ENCODE results near the gene UBXN11. TPM values are rescaled to one million over a fixed set of nuclear protein-coding genes. Genes with fewer than 3 reads are reported as not detected.
A peak's percentile ranks its signal among the peaks of the same experiment; 100 is the strongest.

UBXN11 gene
- total and polyA plus RNA-seq, 2 of the 13 experiments (the other 11 are each of a cell fraction or from before 2014, with no cell fraction given), result 9.3 to 10.4 TPM

DNA sequence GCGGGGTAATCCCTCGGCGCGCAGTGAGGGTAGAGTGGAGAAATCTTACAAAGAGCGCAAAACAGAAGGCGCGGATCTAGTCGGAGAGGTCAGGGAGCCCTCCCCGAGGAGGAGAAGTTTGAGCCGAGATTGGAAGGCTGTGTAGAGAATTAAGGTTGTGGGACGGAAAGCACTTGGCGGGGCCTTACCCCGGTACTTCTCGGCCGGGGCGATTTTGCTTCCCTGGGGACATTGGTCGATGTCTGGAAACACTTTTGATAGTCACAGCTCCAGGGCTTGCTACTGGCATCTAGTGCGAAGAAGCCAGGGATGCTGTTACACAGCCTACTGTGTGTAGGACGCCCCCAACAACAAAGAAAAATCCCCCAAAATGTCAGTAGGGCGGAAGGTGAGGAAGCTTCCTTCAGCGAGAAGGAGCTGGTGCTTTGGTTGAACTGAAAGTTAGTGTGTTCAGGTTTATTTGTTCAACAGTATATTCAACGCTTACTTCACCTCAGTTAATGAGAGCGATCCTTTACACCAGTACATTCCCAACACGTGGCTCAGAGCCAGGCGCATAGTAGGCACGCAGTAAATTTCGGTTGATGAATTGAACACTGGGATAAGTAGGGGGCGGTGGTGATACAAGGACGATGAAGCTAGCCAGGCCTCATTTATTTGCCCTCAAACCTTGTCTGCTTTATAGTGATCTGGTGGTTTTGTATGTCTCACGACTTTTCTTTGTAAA is 71.6 kb downstream of the UBXN11 start (continued):
- TF ChIP-seq ZNF296 (CRISPR knock-in tag; conservative IDR thresholded peaks at IDR 0.05) (no peak), ZNF350 (CRISPR knock-in tag; IDR thresholded peaks at IDR 0.05; ENCODE audit: borderline replicate concordance, low read depth) (no peak), ZFP1 (CRISPR knock-in tag; IDR thresholded peaks at IDR 0.05) (no peak), ZFP90 (CRISPR knock-in tag; IDR thresholded peaks at IDR 0.05; ENCODE audit: borderline replicate concordance) (no peak), SPEN (CRISPR knock-in tag; IDR thresholded peaks at IDR 0.05; ENCODE audit: low read depth) (no peak; the same call in 1 of the 2 replicates), KDM6A (CRISPR knock-in tag; IDR thresholded peaks at IDR 0.05; ENCODE audit: low read depth) (no peak), NCOR1 (IDR thresholded peaks at IDR 0.05; ENCODE audit: borderline replicate concordance, low read length) (no peak), SNAI1 (CRISPR knock-in tag; IDR thresholded peaks at IDR 0.05; ENCODE audit: borderline replicate concordance) (no peak), ZNF260 (CRISPR knock-in tag; IDR thresholded peaks at IDR 0.05; ENCODE audit: borderline replicate concordance, low read depth) (no peak), STAT6 (CRISPR knock-in tag; IDR thresholded peaks at IDR 0.05; ENCODE audit: borderline replicate concordance) (no peak), PHF5A (CRISPR knock-in tag; IDR thresholded peaks at IDR 0.05; ENCODE audit: low read depth, unreplicated experiment) (peak; percentile 15), ZNF235 (CRISPR knock-in tag; IDR thresholded peaks at IDR 0.05; ENCODE audit: borderline replicate concordance) (no peak), JUNB (CRISPR knock-in tag; IDR thresholded peaks at IDR 0.05; ENCODE audit: borderline replicate concordance) (no peak), ZNF251 (CRISPR knock-in tag; IDR thresholded peaks at IDR 0.05) (no peak)
- TF ChIP-seq, protein P1, sequence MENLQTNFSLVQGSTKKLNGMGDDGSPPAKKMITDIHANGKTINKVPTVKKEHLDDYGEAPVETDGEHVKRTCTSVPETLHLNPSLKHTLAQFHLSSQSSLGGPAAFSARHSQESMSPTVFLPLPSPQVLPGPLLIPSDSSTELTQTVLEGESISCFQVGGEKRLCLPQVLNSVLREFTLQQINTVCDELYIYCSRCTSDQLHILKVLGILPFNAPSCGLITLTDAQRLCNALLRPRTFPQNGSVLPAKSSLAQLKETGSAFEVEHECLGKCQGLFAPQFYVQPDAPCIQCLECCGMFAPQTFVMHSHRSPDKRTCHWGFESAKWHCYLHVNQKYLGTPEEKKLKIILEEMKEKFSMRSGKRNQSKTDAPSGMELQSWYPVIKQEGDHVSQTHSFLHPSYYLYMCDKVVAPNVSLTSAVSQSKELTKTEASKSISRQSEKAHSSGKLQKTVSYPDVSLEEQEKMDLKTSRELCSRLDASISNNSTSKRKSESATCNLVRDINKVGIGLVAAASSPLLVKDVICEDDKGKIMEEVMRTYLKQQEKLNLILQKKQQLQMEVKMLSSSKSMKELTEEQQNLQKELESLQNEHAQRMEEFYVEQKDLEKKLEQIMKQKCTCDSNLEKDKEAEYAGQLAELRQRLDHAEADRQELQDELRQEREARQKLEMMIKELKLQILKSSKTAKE (CRISPR knock-in tag; IDR thresholded peaks at IDR 0.05; ENCODE audit: borderline replicate concordance), result no peak
- TF ChIP-seq, protein P2, sequence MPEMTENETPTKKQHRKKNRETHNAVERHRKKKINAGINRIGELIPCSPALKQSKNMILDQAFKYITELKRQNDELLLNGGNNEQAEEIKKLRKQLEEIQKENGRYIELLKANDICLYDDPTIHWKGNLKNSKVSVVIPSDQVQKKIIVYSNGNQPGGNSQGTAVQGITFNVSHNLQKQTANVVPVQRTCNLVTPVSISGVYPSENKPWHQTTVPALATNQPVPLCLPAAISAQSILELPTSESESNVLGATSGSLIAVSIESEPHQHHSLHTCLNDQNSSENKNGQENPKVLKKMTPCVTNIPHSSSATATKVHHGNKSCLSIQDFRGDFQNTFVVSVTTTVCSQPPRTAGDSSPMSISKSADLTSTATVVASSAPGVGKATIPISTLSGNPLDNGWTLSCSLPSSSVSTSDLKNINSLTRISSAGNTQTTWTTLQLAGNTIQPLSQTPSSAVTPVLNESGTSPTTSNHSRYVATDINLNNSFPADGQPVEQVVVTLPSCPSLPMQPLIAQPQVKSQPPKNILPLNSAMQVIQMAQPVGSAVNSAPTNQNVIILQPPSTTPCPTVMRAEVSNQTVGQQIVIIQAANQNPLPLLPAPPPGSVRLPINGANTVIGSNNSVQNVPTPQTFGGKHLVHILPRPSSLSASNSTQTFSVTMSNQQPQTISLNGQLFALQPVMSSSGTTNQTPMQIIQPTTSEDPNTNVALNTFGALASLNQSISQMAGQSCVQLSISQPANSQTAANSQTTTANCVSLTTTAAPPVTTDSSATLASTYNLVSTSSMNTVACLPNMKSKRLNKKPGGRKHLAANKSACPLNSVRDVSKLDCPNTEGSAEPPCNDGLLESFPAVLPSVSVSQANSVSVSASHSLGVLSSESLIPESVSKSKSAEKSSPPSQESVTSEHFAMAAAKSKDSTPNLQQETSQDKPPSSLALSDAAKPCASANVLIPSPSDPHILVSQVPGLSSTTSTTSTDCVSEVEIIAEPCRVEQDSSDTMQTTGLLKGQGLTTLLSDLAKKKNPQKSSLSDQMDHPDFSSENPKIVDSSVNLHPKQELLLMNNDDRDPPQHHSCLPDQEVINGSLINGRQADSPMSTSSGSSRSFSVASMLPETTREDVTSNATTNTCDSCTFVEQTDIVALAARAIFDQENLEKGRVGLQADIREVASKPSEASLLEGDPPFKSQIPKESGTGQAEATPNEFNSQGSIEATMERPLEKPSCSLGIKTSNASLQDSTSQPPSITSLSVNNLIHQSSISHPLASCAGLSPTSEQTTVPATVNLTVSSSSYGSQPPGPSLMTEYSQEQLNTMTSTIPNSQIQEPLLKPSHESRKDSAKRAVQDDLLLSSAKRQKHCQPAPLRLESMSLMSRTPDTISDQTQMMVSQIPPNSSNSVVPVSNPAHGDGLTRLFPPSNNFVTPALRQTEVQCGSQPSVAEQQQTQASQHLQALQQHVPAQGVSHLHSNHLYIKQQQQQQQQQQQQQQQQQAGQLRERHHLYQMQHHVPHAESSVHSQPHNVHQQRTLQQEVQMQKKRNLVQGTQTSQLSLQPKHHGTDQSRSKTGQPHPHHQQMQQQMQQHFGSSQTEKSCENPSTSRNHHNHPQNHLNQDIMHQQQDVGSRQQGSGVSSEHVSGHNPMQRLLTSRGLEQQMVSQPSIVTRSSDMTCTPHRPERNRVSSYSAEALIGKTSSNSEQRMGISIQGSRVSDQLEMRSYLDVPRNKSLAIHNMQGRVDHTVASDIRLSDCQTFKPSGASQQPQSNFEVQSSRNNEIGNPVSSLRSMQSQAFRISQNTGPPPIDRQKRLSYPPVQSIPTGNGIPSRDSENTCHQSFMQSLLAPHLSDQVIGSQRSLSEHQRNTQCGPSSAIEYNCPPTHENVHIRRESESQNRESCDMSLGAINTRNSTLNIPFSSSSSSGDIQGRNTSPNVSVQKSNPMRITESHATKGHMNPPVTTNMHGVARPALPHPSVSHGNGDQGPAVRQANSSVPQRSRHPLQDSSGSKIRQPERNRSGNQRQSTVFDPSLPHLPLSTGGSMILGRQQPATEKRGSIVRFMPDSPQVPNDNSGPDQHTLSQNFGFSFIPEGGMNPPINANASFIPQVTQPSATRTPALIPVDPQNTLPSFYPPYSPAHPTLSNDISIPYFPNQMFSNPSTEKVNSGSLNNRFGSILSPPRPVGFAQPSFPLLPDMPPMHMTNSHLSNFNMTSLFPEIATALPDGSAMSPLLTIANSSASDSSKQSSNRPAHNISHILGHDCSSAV (CRISPR knock-in tag; IDR thresholded peaks at IDR 0.05; ENCODE audit: borderline replicate concordance), result no peak
